GM18868 (cell line): ENCODE measurements around the gene TMEM45B.
"Not testable (repeated sequence)": the region's sequence is repeated elsewhere in the genome, so short reads cannot be mapped to it uniquely, and the experiment has no call there.

Source experiments
- ATAC-seq: cut with Tn5 transposase; IDR thresholded peaks from one replicate; pipeline ENCODE4 v1.9.1; 2021; ENCODE audit warnings: mild to moderate bottlenecking, moderate library complexity; ENCODE audit not compliant: unreplicated experiment

TMEM45B gene

DNA sequence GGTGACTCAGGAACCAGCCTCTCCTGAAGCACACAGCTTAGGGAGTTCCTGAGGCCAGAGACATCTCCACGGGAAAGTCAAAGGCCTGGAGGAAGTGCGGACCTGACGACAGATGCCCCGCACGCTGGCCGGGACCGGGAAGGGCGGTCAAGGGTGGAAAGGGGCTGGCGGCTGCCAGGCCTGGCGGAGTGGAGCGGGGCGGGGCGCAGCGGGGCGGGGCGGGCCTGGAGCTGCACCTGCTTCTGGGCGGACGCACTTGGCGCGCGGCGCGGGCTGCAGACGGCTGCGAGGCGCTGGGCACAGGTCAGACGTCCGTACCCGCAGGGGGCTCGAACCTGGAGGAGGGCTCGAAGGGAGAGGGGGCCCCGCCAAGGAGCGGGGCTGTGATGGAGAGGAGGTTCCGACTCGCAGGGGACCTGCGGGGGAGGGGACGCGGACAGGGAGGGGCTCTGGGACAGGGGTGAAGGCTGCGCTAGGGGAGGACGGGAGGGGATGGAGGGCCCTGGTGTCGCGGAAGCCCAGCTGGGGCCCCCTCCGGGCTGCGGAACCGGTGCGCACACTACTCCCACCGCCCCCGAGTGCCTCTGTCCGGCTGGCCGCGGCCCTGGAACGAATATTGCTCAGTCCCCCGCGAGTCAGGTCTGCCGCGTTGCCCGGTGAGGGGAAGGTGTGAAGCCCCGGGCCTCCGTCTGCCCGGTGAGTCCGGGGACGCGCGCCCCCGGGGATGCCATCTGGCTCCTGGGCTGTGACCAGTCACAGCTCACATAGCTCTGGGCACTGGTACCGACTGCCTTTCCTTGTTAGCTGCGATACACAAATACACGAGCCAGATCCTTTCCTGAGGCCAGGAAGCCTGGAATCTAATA, at the start of gene TMEM45B:
TMEM45B (plus strand) TSS at position 253 of the 866 bp plus-strand sequence. CDS start 36,635 bp downstream, outside the sequence.
- no peak for ATAC-seq

DNA sequence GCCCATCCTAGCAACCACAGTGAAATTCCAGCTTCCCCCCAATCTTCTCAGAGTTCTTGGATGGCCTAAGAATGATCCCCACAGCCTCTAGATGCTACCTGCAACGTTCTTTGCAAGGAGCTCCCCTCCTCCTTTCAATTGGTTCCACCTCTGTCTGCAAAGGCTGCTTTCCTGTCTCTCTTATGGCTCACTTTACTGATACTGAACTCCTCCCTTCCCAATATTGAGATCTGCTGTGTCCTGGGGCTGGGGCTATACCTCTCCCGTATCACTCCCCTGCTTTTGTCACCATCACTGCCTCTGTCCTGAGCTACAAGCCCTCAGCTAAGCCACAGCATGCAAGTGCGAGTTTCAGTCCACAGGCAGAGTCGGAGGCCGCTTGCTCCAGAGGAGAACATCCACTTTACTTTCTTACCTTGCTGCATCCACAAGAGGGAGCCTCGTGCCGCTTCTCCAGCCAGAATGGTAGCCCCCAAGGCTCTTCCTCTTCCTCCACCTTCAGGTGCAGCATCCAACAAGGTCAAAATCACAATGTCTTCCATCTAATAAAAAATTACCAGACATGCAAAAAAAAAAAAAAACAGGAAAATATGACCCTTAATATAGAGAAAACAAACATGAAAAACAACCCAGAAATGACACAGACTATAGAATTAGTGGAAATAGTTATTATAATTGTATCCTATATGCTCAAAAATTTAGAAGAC, 48.6 kb upstream of the TMEM45B start:
- ATAC-seq, result peak; percentile 74

DNA sequence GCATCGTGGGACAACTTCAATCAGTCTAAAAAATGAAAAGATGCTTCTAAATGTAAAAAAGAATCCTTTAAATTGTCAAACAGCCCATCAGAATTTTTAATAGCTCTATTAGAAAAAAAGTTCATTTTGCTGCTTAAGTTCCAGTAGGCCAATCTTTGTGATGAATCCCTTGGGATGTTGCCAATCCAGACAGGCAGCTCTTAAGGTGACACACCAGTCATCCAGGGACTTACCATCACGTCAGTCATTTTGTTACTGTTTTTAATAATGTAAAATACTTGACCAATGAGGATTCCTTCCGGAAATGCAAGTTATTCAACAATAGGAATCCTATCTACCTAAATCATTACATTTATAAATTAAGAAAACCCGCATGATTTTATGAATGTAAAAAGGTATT, 47.8 kb upstream of the TMEM45B start:
- no peak for ATAC-seq

DNA sequence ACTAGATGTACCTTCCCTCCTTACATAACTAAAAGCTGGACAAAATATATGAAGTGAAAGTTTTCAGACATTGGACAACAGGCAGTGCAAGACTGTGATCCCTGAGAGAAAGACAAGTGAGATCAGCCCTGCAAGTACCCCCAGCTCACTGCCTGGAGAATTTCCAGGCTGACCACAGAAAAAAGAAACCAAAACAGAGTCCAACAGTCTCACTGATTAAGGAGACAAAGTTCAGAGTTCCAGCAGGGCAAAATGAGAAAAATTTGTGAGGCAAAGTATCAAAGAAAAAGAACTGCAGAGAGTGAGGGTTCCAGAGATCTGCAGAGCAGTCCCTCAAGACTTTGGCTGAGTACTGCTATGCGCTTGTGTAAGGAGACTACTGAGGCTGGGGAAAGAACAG, 47.3 kb upstream of the TMEM45B start:
- ATAC-seq, result no peak

DNA sequence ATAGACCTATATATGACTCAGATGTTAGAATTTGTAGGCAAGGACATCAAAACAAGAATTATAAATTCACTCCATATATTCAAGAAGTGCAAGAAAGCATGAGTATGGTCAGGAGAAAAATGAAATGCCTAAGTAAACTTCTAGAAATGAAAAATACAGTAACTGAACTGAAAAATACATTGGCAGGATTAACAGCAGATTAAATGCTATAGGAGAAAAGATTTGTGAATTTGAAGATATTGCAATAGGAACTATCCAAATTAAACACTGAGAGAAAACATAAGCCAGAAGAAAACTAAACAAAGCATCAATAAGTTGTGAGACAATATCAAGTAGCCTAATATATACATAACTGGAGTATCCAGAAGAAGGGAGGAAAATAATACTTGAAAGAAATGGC, 46.6 kb upstream of the TMEM45B start:
- ATAC-seq, result no peak

DNA sequence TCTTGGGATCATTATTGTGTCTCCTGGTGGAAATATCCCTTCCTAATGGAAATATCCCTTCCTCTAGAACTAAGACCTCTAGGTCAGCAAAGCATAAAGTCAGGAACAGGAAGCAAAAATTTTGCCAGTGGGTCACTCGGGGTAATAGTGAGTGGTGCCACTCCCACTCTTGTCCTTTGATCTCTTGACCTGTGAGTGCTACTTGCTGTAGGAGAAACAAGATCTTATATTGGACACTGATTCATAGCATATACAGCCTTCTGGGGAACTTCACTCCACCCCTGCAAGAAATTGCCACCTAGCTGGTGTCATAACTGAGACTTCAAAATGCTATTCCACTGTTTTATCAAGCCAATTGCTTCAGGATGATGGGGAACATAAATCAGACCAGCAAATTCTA, 44.7 kb upstream of the TMEM45B start:
- ATAC-seq, result no peak

DNA sequence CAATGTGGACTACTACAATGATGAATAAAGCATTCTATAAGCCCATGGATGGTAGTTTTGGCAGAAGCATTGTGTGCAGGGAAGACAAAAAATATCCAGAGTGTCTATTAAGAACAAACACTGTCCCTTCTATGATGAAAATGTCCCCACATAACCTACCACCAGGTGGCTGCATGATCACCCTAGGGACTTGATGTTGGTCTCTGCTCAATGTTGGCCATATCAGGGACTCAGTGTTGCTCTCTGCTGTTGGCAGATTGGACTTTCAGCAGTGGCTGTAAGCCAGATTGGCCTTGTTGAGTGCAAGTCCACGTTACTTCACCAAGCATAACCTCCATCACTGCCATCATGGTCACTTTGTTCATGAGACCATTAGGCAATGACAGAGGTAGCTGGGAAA, 44.2 kb upstream of the TMEM45B start:
- not testable (repeated sequence) for ATAC-seq

DNA sequence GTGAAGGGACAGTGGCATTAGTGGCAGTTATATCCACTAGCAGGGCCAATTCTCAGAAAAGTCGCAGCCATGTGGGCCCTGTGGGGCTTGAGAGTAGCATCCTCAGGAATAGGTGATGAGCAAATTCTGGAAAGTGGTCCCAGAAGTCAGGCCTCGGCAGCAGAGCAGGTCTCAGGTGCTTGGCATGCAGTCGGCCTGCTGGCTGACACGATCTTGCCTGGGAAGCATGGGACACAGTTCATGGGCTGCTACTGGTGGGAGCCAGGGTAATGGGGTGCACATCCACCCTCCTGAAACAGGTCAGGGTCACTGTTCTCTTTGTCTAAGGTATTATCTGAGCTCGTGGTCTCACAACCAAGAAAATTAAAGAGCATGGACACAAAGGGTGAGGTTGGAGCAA, 36.8 kb upstream of the TMEM45B start:
- ATAC-seq, result no peak

DNA sequence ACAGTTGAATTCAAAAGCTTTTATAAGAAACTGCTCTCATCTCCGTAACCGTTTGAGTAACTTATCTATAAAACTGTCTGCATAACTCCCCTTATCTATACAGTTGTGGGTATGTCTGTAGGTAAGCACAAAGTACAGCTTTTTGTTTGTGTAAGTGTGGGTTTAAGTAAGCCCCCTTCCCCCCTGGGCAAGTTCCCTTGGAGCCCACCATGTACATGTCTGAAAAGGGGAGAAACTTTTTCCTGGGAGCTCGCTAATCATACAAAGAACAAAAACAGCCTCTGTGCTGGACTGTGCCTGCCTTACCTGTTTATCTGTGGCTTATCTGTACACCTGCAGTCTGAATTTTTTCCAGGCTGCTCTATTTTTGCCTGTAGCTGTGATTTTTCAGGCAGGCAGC, 36.3 kb upstream of the TMEM45B start:
- no peak for ATAC-seq

DNA sequence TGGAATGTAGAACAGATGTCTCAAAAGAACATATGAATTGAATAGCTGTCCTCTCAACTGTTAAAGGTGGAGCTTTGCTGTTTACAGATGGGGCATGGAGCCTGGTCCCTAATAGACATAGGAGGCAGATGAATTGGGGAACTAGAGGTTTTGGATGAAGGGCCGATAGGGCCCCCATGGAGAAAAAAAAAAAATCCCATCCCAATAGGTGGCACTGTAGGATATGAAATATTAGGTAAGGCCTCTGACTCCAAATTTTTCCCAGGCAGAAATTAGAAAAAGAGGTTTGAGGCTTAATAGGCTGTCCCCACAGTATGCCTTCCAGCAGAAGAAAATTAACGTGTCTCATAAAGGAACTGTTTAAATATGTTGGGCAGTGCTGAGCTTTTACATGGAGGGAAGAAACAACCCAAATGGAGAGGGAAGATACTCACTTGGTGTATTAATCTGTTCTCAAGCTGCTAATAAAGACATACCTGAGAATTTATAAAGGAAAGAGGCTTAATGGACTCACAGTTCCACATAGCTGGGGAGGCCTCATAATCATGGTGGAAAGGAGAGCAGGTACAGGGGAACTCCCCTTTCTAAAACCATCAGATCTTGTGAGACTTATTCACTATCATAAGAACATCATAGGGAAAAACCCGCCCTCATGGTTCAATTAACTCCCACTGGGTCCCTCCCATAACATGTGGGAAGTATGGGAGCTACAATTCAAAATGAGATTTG, 30.1 kb upstream of the TMEM45B start:
- no peak for ATAC-seq

DNA sequence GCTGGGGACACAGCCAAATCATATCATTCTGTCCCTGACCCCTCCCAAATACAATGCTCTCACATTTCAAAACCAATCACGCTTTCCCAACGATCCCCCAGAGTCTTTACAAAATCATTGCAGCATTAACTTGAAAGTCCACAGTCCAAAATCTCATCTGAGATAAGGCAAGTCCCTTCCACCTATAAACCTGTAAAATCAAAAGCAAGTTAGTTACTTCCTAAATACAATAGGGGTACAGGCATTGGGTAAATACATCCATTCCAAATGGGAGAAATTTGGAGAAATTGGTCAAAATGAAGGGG, 29.6 kb upstream of the TMEM45B start:
- ATAC-seq, result not testable (repeated sequence)

DNA sequence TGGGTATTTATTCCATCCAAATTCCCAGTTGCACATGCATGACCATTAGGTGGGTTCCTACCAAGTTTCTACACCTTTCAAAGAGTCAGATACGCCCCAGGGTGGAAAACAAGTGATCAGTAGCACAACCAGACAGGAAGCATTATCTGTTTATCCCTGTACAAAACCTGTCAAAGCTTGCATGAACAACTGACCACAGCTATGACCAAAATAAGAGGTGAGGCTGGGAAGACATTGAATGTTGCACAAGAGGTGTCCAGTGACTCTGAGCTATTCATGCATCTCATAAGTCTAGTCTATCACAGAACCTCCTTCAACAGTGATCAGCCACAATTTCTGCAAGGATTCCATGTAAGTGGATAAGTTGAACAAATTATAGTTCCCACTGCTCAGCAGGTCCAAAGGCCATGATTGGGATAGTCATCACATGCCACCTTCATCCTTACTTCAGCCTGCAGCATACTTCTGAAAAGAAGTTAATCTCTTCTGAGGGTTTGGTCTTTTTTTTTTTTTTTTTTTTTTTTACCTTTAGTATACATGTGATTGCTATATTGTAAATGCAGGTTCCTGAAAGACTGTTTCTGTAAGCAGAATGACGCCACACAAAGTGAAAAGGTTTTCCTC, 28.0 kb upstream of the TMEM45B start:
- no peak for ATAC-seq

DNA sequence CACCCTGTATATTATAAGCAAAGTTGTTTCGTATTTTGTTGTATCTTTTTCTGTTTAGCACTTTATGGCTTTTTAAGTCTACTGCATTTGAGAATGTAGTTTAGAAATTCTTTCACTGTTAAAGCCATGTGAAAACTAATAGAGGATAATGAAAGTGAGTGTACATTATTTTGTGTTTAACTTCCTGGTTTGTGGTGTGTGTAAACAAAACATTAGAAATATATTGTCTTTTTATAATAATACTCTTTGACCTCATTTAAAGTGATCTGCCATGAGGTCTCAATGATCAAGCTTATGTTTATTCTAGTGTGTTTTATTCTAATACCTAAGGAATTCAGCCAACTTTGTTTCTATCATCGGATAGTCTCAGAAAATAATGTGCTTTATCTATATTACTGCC, 27.4 kb upstream of the TMEM45B start:
- ATAC-seq, result no peak

DNA sequence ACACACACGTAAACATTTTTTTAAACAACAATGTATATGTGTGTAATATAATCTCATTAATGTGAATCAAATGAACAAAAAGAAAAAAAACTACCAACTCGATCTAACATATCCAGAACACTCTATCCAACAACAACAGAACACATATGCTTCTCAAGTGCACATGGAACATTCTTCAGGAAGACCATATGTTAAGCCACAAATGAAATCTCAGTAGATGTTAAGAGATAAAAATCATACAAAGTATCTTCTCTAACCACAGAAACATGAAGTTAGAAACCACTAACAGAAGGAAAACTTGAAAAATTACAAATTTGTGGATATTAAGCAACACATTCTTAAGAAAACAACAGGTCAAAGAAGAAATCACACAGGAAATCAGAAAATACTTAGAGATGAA, 25.5 kb upstream of the TMEM45B start:
- no peak for ATAC-seq

DNA sequence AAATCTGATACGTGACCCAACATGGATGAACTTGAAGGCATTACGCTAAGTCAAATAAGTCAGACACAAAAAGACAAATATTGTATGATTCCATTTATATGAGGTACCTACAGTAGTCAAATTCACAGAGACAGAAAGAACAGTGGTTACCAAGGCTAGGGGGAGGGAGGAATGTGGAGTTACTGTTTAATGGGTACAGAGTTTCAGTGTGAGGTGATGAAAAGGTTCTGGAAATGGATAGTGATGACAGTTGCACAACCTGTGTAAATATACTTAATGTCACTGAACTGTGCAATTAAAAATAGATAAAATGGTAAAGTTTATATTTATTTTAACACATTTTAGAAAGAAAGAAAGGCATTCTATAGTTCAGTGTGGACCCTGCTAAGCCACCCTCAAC, 24.1 kb upstream of the TMEM45B start:
- ATAC-seq, result no peak

DNA sequence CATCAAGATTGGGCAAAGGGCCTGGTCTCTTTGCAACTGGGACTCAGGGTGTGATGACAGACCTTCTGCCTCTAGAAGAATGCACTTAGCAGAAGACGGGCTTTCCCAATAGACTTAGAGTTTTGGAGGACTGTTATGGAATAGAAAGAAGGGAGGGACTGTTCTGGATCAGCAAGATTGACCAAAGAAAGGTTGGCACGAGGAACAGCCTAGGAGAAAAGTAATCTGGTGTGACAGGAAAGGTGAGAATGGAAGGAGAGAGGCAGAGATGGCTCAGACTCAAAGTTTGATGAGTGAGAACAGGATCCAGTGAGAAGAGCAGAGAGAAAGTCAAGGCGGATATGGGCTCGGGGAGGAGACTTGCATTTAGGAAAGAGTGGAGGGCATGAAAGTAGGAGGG, 23.0 kb upstream of the TMEM45B start:
- ATAC-seq, result no peak

DNA sequence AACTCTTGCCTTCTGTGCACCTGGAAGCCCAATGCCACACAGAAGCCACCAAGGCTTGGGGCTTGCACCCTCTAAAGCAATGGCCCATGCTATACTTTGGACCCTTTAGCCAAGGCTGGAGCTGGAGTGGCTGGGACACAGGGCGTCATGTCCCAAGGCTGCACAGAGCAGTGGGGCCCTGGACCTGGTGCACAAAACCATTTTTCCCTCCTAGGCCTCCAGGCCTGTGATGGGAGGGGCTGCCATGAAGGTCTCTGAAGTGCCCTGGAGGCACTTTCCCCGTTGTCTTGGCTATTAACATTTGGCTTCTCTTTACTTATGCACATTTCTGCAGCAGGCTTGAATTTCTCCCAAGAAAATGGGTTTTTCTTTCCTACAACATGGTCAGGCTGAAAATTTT, 20.6 kb upstream of the TMEM45B start:
- no peak for ATAC-seq

DNA sequence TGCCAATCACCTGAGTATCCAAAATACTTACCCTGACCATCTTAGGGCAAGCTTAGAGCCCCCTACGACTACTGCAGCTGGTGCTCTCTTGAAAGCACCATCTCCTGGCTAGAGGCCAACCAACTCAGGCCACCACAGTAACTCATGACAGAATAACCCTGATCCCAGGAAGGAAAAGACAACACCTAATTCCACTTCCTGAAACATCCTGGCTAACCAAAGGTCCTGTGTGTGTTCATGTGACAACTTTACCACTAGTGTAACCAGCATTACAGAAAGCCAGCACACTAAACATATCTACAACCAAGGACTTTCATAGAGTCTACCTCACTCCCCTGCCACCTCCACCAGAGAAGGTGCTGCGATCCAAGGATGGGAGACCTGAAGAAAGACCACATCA, 17.4 kb upstream of the TMEM45B start:
- ATAC-seq, result no peak

DNA sequence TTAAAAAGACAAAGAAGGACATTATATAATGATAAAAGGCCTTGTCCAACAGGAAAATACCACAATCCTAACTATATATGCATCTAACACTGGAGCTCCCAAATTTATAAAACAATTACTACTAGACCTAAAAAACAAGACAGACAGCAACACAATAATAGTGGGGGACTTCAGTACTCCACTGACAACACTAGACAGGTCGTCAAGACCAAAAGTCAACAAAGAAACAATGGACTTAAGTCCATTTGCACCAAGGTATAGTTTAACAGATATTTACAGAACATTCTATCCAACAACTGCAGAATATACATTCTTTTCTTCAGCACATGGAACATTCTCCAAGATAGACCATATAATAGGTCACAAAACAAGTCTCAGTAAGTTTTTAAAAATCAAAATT, 15.5 kb upstream of the TMEM45B start:
- ATAC-seq, result not testable (repeated sequence)

DNA sequence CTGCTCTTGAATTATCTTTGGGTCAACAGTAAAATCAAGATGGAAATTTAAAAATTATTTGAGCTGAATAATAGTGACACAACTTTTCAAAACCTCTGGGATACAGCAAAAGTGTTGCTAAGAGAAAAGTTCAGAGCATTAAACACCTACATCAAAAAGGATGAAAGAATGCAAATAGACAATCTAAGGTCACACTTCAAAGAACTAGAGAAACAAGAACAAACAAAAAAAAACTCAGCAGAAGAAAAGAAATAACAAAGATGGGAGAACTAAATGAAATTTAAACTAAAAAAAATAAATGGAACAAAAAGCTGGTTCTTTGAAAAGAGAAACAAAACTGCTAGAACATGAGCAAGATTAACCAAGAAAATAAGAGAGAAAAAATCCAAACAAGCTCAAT, 15.0 kb upstream of the TMEM45B start:
- no peak for ATAC-seq

DNA sequence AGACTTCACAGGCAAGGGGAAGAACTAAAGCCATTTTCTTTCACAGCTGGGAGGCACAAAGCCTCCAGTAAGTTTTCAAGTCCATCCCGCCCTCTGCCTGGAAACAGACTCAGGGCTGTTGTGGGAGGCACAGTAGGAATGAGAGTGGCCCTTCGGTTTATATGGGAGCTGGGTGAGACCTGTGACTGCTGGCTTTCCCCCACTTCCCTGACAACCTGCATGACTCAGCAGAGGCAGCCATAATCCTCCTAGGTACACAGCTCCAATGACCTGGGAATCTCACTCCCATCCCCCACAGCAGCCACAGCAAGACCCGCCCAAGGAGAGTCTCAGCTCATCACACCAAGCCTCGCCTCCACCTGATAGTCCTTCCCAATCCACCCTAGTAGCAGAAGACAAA, 12.1 kb upstream of the TMEM45B start:
- no peak for ATAC-seq
